ENCODE measurements around the gene ARHGEF1.

DNA sequence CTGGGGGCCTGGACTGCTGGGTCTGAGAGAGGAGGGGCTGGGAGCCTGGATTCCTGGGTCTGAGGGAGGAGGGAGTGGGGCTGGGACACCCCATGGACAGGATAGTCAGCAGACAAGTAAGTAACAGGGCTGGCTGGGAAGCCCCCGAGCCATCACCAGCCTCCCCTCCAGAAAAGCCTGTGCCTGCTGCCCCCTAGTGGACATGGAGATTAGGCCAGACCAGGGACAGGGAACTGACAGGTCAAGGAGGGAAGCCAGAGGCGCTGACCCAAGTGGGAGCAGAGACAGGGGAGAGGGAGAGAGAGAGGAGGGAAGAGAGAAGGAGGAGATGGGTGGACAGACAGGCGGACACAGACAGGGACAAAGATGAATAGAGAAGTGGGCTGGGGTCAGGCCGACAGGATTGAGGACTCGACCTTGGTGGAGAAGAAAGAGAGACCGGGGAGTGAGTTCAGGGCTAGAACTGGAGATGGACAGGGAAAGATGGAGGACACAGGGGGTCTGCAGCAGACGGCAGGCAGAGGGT is 51.9 kb downstream of the ARHGEF1 start:
- TF ChIP-seq, protein P1, sequence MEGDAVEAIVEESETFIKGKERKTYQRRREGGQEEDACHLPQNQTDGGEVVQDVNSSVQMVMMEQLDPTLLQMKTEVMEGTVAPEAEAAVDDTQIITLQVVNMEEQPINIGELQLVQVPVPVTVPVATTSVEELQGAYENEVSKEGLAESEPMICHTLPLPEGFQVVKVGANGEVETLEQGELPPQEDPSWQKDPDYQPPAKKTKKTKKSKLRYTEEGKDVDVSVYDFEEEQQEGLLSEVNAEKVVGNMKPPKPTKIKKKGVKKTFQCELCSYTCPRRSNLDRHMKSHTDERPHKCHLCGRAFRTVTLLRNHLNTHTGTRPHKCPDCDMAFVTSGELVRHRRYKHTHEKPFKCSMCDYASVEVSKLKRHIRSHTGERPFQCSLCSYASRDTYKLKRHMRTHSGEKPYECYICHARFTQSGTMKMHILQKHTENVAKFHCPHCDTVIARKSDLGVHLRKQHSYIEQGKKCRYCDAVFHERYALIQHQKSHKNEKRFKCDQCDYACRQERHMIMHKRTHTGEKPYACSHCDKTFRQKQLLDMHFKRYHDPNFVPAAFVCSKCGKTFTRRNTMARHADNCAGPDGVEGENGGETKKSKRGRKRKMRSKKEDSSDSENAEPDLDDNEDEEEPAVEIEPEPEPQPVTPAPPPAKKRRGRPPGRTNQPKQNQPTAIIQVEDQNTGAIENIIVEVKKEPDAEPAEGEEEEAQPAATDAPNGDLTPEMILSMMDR (conservative IDR thresholded peaks at IDR 0.05 in 1 of 2, IDR thresholded peaks at IDR 0.05 in 1 of 2; ENCODE audit: extremely low read depth in 1 of 2, insufficient read depth in 1 of 2, low read depth in 1 of 2, low read length in 2 of 2) = peak; percentile 88 to 91
- TF ChIP-seq EZH2 (IDR thresholded peaks at IDR 0.05; ENCODE audit: borderline replicate concordance, low read length) = peak; percentile 57
